IMR-90 (cell line): ENCODE measurements around the gene PRKAR1A. TPM values are rescaled to one million over a fixed set of nuclear protein-coding genes. Genes with fewer than 3 reads are reported as not detected.

Experiments
- NFE2L2 ChIP-seq: fragments of 150-350 bp; IDR thresholded peaks from 2 replicates; pipeline ENCODE4 v1.6.1; 2016; ENCODE audit warnings: low read depth, mild to moderate bottlenecking, low read length
- polyA plus RNA-seq, 3 experiments: library from polyadenylated mRNA; depleted of rRNA; stranded (reverse); fragments of >200 nt; gene quantifications; 2 replicates each; pipeline ENCODE4 v1.2.3, GENCODE V29; 2012; ENCODE audit warnings: low replicate concordance in 1 of 3
- total RNA-seq: library from RNA; depleted of rRNA; stranded (reverse); fragments of >200 nt; gene quantifications from 2 replicates; pipeline ENCODE4 v1.2.3, GENCODE V29; 2012; rRNA removed

The PRKAR1A gene
- total and polyA plus RNA-seq, 2 of the 4 experiments (the other 2 are of a cell fraction), result 145 to 256 TPM

DNA sequence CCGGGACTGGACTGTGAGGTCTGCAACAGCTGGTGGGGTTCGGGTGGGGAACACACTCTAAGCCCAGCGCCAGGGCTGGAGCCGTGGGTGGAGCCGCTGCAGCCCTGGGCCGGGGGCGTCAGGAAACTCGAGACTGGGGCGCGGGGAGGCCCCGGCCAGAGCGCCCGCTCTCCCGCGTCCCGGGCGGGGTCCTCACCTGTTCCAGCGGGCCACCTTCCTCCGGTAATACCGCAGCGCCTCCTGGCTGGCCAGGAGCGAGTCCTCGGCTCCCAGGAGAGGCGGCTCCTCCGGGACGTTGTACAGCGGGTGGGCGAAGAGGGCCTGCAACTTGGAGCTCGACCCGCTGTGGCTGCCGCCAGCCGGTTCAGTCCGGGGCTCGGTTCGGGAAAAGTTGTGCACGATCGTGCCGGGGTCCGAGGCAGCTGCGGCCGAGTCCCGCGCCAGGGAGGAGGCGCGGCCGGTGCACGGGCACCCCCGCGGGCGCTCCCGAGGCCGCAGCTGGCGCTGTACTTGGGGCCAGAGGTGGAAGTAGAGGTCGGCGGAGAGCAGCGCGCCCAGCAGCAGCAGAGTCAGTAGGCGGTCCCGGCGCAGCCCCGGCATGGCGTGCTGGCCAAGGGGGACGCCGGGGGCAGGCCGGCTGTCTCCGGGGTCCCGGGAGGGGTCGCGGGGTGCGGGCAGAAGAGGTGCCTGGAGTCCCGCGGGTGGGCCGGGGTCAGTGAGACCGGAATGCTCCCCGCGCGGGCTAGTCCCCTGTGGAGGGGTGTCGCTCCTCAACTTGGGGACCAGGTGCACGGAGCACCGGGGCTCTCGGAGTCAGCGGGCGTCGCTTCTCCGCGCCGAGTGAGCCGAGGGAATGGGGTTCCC, 88.1 kb downstream of the PRKAR1A start (continued):
- TF ChIP-seq NFE2L2, result no peak

Other genes with a start within 250 kb of the PRKAR1A start
- gene SLC16A6, start 221.3 kb upstream of the PRKAR1A start, total RNA-seq, result 0.54 and 0.83 TPM in 2 replicates
- 0.22 and 0.29 TPM in 2 replicates for gene SLC16A6, start 221.3 kb upstream of the PRKAR1A start, polyA plus RNA-seq (2012; rRNA removed)
- gene ARSG, start 220.9 kb upstream of the PRKAR1A start, total RNA-seq, result 2.9 and 3.1 TPM in 2 replicates
- gene ARSG, start 220.9 kb upstream of the PRKAR1A start, polyA plus RNA-seq (2012; rRNA removed), result 2.5 and 3.0 TPM in 2 replicates
- gene WIPI1, start 54.9 kb upstream of the PRKAR1A start, total RNA-seq, result 74.2 and 129 TPM in 2 replicates
- 69.4 and 78.6 TPM in 2 replicates for gene WIPI1, start 54.9 kb upstream of the PRKAR1A start, polyA plus RNA-seq (2012; rRNA removed)
- not detected in 2 replicates for gene FAM20A, start 88.9 kb downstream of the PRKAR1A start, total RNA-seq
- gene FAM20A, start 88.9 kb downstream of the PRKAR1A start, polyA plus RNA-seq (2012; rRNA removed), result not detected in 2 replicates